SU-DHL-6 (cell line): Measurements from ENCODE around the gene CDC42BPG.

Experiments used
- H2AFZ ChIP-seq: fragments of 200-600 bp; sonication (generic); 2 replicates; pipeline ENCODE4 v1.6.1; 2014; ENCODE audit warnings: low read depth, mild to moderate bottlenecking, moderate library complexity, mixed read lengths, antibody characterized with exemption, low read length; ENCODE audit not compliant: severe bottlenecking
- H3F3A ChIP-seq: fragments of 200-600 bp; shearing (Covaris generic); 2 replicates; pipeline ENCODE4 v1.6.0; 2016; ENCODE audit warnings: antibody characterized with exemption, mild to moderate bottlenecking; ENCODE audit not compliant: insufficient read depth
- H3K27ac ChIP-seq: fragments of 200-600 bp; sonication (generic); 2 replicates; pipeline ENCODE4 v1.5.1; 2016; ENCODE audit warnings: low read depth, mild to moderate bottlenecking, low read length, moderate library complexity, mixed read lengths
- H3K27me3 ChIP-seq: fragments of 200-600 bp; sonication (generic), shearing (Covaris generic); 2 replicates; pipeline ENCODE4 v1.6.0; 2014; ENCODE audit warnings: mild to moderate bottlenecking, low read length
- H3K36me3 ChIP-seq: fragments of 200-600 bp; sonication (generic); 2 replicates; pipeline ENCODE4 v1.6.1; 2014; ENCODE audit warnings: mild to moderate bottlenecking, low read length, mixed read lengths
- H3K4me2 ChIP-seq: fragments of 300-600, 200-600 bp; shearing (Covaris generic), sonication (generic); 2 replicates; pipeline ENCODE4 v1.6.0; 2014; ENCODE audit warnings: low read length, low read depth, mild to moderate bottlenecking; ENCODE audit not compliant: poor library complexity, severe bottlenecking
- H3K4me3 ChIP-seq: fragments of 200-600 bp; sonication (generic); 2 replicates; pipeline ENCODE4 v1.5.1; 2014; ENCODE audit warnings: antibody characterized with exemption, low read length, mild to moderate bottlenecking, mixed read lengths; ENCODE audit not compliant: insufficient read depth, poor library complexity, severe bottlenecking
- H3K79me2 ChIP-seq: fragments of 200-600 bp; sonication (generic); 2 replicates; pipeline ENCODE4 v1.6.1; 2014; ENCODE audit warnings: mild to moderate bottlenecking, low read length, moderate library complexity; ENCODE audit not compliant: insufficient read depth
- H3K9ac ChIP-seq: fragments of 200-600 bp; sonication (generic); 2 replicates; pipeline ENCODE4 v1.7.0; 2014; ENCODE audit warnings: mild to moderate bottlenecking, low read length
- H3K9me2 ChIP-seq: fragments of 200-600 bp; sonication (generic); replicated peaks from 2 replicates; pipeline ENCODE4 v1.6.1; 2014; ENCODE audit warnings: low read length; ENCODE audit not compliant: insufficient read depth
- H3K9me3 ChIP-seq: fragments of 200-600 bp; sonication (generic); 2 replicates; pipeline ENCODE4 v1.6.1; 2014; ENCODE audit warnings: low read length, mixed read lengths; ENCODE audit not compliant: insufficient read depth
- H4K20me1 ChIP-seq: fragments of 200-600 bp; sonication (generic); 2 replicates; pipeline ENCODE4 v1.6.1; 2014; ENCODE audit warnings: low read depth, mild to moderate bottlenecking, antibody characterized with exemption, low read length, moderate library complexity, mixed read lengths
- EZH2phosphoT487 ChIP-seq: fragments of 200-600 bp; sonication (generic), shearing (Covaris generic); conservative IDR thresholded peaks from 2 replicates; pipeline ENCODE4 v1.6.1; 2018; ENCODE audit warnings: mild to moderate bottlenecking, antibody characterized with exemption, low read length, moderate library complexity, mixed read lengths
- TF ChIP-seq, protein P1 (sequence below): fragments of 200-600 bp; sonication (generic); IDR thresholded peaks from one replicate; pipeline ENCODE4 v1.5.1; 2017; ENCODE audit warnings: antibody characterized with exemption, mild to moderate bottlenecking, low read length, moderate library complexity; ENCODE audit not compliant: insufficient read depth, poor library complexity, severe bottlenecking

Gene CDC42BPG

GRCh38 chr11:64841592-64842365 lies 2.7 kb downstream of the CDC42BPG start:
- Histone ChIP-seq H3K9me3 (no peaks in the 10 kb centered on the region), H4K20me1 (no peaks in the 10 kb centered on the region), H3K4me2 (no peak overlapping the region), H3K36me3 (no peaks in the 10 kb centered on the region), H3K9me2 (no peaks in the 10 kb centered on the region), H3K79me2 (no peaks in the 10 kb centered on the region; the same call in 1 of the 2 replicates), H3K9ac (no peak overlapping the region), H3K4me3 (no peak overlapping the region), H3K27ac (no peak overlapping the region), H3K27me3 (no peaks in the 10 kb centered on the region), H2AFZ (no peak overlapping the region), H3F3A (peaks cover 9% of the 10 kb centered on the region; the same call in 1 of the 2 replicates)
- TF ChIP-seq EZH2phosphoT487 = no peak
- TF ChIP-seq, protein P1, sequence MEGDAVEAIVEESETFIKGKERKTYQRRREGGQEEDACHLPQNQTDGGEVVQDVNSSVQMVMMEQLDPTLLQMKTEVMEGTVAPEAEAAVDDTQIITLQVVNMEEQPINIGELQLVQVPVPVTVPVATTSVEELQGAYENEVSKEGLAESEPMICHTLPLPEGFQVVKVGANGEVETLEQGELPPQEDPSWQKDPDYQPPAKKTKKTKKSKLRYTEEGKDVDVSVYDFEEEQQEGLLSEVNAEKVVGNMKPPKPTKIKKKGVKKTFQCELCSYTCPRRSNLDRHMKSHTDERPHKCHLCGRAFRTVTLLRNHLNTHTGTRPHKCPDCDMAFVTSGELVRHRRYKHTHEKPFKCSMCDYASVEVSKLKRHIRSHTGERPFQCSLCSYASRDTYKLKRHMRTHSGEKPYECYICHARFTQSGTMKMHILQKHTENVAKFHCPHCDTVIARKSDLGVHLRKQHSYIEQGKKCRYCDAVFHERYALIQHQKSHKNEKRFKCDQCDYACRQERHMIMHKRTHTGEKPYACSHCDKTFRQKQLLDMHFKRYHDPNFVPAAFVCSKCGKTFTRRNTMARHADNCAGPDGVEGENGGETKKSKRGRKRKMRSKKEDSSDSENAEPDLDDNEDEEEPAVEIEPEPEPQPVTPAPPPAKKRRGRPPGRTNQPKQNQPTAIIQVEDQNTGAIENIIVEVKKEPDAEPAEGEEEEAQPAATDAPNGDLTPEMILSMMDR = no peak

- Histone ChIP-seq H3K27me3 (no peaks in the 10 kb centered on the region), H3K79me2 (no peaks in the 10 kb centered on the region; the same call in 1 of the 2 replicates), H3K9ac (no peak overlapping the region), H3F3A (peaks cover 2% of the 10 kb centered on the region; the same call in 1 of the 2 replicates), H3K36me3 (no peaks in the 10 kb centered on the region), H4K20me1 (no peaks in the 10 kb centered on the region), H3K9me2 (no peaks in the 10 kb centered on the region), H2AFZ (no peak overlapping the region), H3K4me2 (no peak overlapping the region), H3K4me3 (no peak overlapping the region), H3K27ac (no peak overlapping the region), H3K9me3 (no peaks in the 10 kb centered on the region)
- TF ChIP-seq EZH2phosphoT487 = no peak
- TF ChIP-seq, protein P1 = no peak
Measured at GRCh38 chr11:64839887-64840782, 4.3 kb downstream of the CDC42BPG start.

- Histone ChIP-seq H3F3A (no peaks in the 10 kb centered on the region), H3K79me2 (no peaks in the 10 kb centered on the region; the same call in 1 of the 2 replicates), H3K27ac (no peak overlapping the region), H3K9me3 (no peaks in the 10 kb centered on the region), H3K4me3 (no peak overlapping the region), H3K9ac (no peak overlapping the region), H3K36me3 (no peaks in the 10 kb centered on the region), H2AFZ (no peak overlapping the region), H3K9me2 (no peaks in the 10 kb centered on the region), H4K20me1 (no peaks in the 10 kb centered on the region), H3K27me3 (no peaks in the 10 kb centered on the region), H3K4me2 (no peak overlapping the region)
- TF ChIP-seq, protein P1 = no peak
- no peak for TF ChIP-seq EZH2phosphoT487
Measured at GRCh38 chr11:64839335-64839734, 5.1 kb downstream of the CDC42BPG start.
